K562 (cell line): ENCODE results near the gene SHLD1. TPM values are rescaled to one million over a fixed set of nuclear protein-coding genes. Genes with fewer than 3 reads are reported as not detected.
A peak's percentile ranks its signal among the peaks of the same experiment; 100 is the strongest.

Experiments used
- ATF1 ChIP-seq, 2 experiments: fragments of 450-650 bp in 1 of 2; IDR thresholded peaks; 2 replicates each; pipeline ENCODE4 v1.6.1; 2016; ENCODE audit warnings: missing compliant biosample characterization in 1 of 2, missing genetic modification characterization in 1 of 2
- CBX2 ChIP-seq: fragments of 200-600 bp; sonication (generic); IDR thresholded peaks from one replicate; pipeline ENCODE4 v1.6.1; 2012; ENCODE audit warnings: mild to moderate bottlenecking, low read length, inconsistent platforms; ENCODE audit not compliant: insufficient read depth, poor library complexity, severe bottlenecking
- ETS1 ChIP-seq: conservative IDR thresholded peaks from 2 replicates; pipeline ENCODE4 v1.6.1; 2011; ENCODE audit warnings: low read depth, mild to moderate bottlenecking, low read length; ENCODE audit not compliant: control insufficient read depth
- FOXA3 ChIP-seq, 2 experiments: fragments of 450-650 bp in 1 of 2; sonication (generic) in 1 of 2; formaldehyde crosslinking; IDR thresholded peaks in 1 of 2; conservative IDR thresholded peaks in 1 of 2; 2 replicates each; pipeline versions ENCODE4 v1.4.0 to v1.8.0; 2020 to 2022; ENCODE audit warnings: mild to moderate bottlenecking in 2 of 2, missing genetic modification reagents in 1 of 2
- MGA ChIP-seq: fragments of 450-650 bp; IDR thresholded peaks from 2 replicates; pipeline ENCODE4 v1.6.1; 2016; ENCODE audit warnings: mild to moderate bottlenecking, moderate library complexity
- RBFOX2 ChIP-seq: fragments of 200-400 bp; formaldehyde crosslinking; IDR thresholded peaks from 2 replicates; pipeline ENCODE4 v1.6.1; 2017; ENCODE audit warnings: low read depth, mild to moderate bottlenecking, low read length, moderate library complexity
- SAP30 ChIP-seq: fragments of 200-600 bp; sonication (generic); IDR thresholded peaks from 2 replicates; pipeline ENCODE4 v1.6.1; 2012; ENCODE audit warnings: borderline replicate concordance, low read depth, mild to moderate bottlenecking, moderate library complexity, low read length, control low read depth, inconsistent platforms; ENCODE audit not compliant: insufficient read depth, poor library complexity, severe bottlenecking
- YBX1 ChIP-seq: fragments of 450-650 bp; IDR thresholded peaks from 2 replicates; pipeline ENCODE4 v1.7.1; 2016; ENCODE audit warnings: mild to moderate bottlenecking
- ZMIZ1 ChIP-seq, 2 experiments: fragments of 150-350 bp in 1 of 2; IDR thresholded peaks; 2 replicates each; pipeline ENCODE4 v1.6.1; 2012 to 2016; ENCODE audit warnings: low read depth in 2 of 2, low read length in 2 of 2, mild to moderate bottlenecking in 1 of 2, moderate library complexity in 1 of 2
- polyA plus RNA-seq, 8 experiments: library from polyadenylated mRNA; depleted of rRNA in 4 of 8; stranded (reverse) in 5 of 8; unstranded in 3 of 8; fragments of >200 nt; fragmentation: Nextera tagmentation in 2 of 8; fragmentation: Illumina TruSeq in 1 of 8; extraction: Ambion mirVana in 2 of 8; extraction: Trizol in 1 of 8; gene quantifications; 2 replicates each; pipeline versions ENCODE4 v1.2.1 to v1.2.3, GENCODE V29; 2011 to 2014; ENCODE audit warnings: inconsistent platforms in 1 of 8, missing spikeins in 1 of 8
- total RNA-seq, 7 experiments: library from RNA; depleted of rRNA in 6 of 7; stranded (reverse); fragments of >200 nt in 6 of 7; fragmentation: Illumina TruSeq in 2 of 7; extraction: Trizol in 2 of 7; gene quantifications; 2 replicates each; pipeline versions ENCODE4 v1.2.1 to v1.2.3, GENCODE V29; 2011 to 2021; ENCODE audit warnings: low replicate concordance in 1 of 7

The SHLD1 gene
- total and polyA plus RNA-seq, 9 of the 15 experiments (the other 6 are each of a cell fraction or from before 2014, with no cell fraction given): 3.7 to 21.6 (median 8.2) TPM

- TF ChIP-seq ETS1: no peak
- TF ChIP-seq CBX2: no peak
- TF ChIP-seq YBX1: no peak
- no peak for TF ChIP-seq ATF1 (CRISPR knock-in tag; IDR thresholded peaks at IDR 0.05)
- peak; percentile 54 for TF ChIP-seq ATF1 (tag; IDR thresholded peaks at IDR 0.05)
- TF ChIP-seq MGA: peak; percentile 85
- peak; percentile 51 to 85; a peak in 2 of 4 replicates for TF ChIP-seq FOXA3 (CRISPR knock-in tag; conservative IDR thresholded peaks at IDR 0.05 in 1 of 2, IDR thresholded peaks at IDR 0.05 in 1 of 2)
- TF ChIP-seq SAP30: no peak
- TF ChIP-seq ZMIZ1 (IDR thresholded peaks at IDR 0.05; ENCODE audit: low read depth in 2 of 2, low read length in 2 of 2): peak in 1 of 2 experiments; percentile 76; a peak in 1 of 4 replicates
- peak; percentile 31; the same call in 1 of the 2 replicates for TF ChIP-seq RBFOX2
Measured at GRCh38 chr20:5784735-5785134, 34.5 kb downstream of the SHLD1 start (continued).
